Uterus (tissue), 4 donors: ENCODE data around the gene CXorf58. TPM values are rescaled to one million over a fixed set of nuclear protein-coding genes. Genes with fewer than 3 reads are reported as not detected.

Experiments used
- DNase-seq, 2 donors: peaks; one replicate each; pipeline ENCODE4 v3.0.0-alpha.2; 2019 to 2020
- H3K27ac ChIP-seq, 2 donors: fragments of 200-600 bp; sonication (generic); 1 replicate in 1 of 2; 2 replicates in 1 of 2; pipeline ENCODE4 v1.5.1; 2016 to 2018
- H3K27me3 ChIP-seq, 2 donors: fragments of 200-600 bp; sonication (generic); one replicate each; pipeline ENCODE4 v1.5.1; 2018 to 2019; ENCODE audit warnings: control low read depth in 1 of 2
- H3K36me3 ChIP-seq, 2 donors: fragments of 200-600 bp; sonication (generic); one replicate each; pipeline ENCODE4 v1.5.1; 2019; ENCODE audit warnings: control low read depth in 1 of 2
- H3K4me1 ChIP-seq, 2 donors: fragments of 200-600 bp; sonication (generic); one replicate each; pipeline ENCODE4 v1.5.1; 2018 to 2019; ENCODE audit warnings: control low read depth in 1 of 2
- H3K4me3 ChIP-seq, 2 donors: fragments of 200-600 bp; sonication (generic); 1 replicate in 1 of 2; 2 replicates in 1 of 2; pipeline ENCODE4 v1.5.1; 2018 to 2019; ENCODE audit warnings: mild to moderate bottlenecking in 1 of 2
- H3K9me3 ChIP-seq, 2 donors: fragments of 200-600 bp; sonication (generic); one replicate each; pipeline ENCODE4 v1.5.1; 2019; ENCODE audit warnings: control low read depth in 1 of 2
- POLR2A ChIP-seq, 2 donors: fragments of 450-650 bp; IDR thresholded peaks; one replicate each; pipeline ENCODE4 v1.6.1; 2016; ENCODE audit warnings: antibody characterized with exemption in 2 of 2, mild to moderate bottlenecking in 1 of 2, moderate library complexity in 1 of 2
- intact Hi-C: fragments of 100-400 bp; cut with DNase I; formaldehyde crosslinking; loops from one replicate; pipeline ENCODE4 v1.15.1; 2023; ENCODE audit warnings: low total_unique reads
- total RNA-seq, 4 donors: library from RNA; depleted of rRNA in 3 of 4; stranded (reverse); fragments of >200 nt in 3 of 4; gene quantifications; one replicate each; pipeline versions ENCODE4 v1.1.0 to v1.2.4, GENCODE V29; 2014 to 2023
- TF ChIP-seq, protein P1 (sequence below), 4 experiments: fragments of 200-600 bp in 2 of 4; fragments of 450-650 bp in 2 of 4; sonication (generic) in 2 of 4; IDR thresholded peaks; one replicate each; pipeline ENCODE4 v1.5.1; 2016 to 2019; ENCODE audit warnings: antibody characterized with exemption in 4 of 4, mild to moderate bottlenecking in 2 of 4, moderate library complexity in 1 of 4
- donor health status: DM: yes; HTN: yes; CAD: no.

Gene CXorf58
- total RNA-seq, 4 donors from 2014 or later: 0.14 to 0.29 TPM; not detected in 2

DNA sequence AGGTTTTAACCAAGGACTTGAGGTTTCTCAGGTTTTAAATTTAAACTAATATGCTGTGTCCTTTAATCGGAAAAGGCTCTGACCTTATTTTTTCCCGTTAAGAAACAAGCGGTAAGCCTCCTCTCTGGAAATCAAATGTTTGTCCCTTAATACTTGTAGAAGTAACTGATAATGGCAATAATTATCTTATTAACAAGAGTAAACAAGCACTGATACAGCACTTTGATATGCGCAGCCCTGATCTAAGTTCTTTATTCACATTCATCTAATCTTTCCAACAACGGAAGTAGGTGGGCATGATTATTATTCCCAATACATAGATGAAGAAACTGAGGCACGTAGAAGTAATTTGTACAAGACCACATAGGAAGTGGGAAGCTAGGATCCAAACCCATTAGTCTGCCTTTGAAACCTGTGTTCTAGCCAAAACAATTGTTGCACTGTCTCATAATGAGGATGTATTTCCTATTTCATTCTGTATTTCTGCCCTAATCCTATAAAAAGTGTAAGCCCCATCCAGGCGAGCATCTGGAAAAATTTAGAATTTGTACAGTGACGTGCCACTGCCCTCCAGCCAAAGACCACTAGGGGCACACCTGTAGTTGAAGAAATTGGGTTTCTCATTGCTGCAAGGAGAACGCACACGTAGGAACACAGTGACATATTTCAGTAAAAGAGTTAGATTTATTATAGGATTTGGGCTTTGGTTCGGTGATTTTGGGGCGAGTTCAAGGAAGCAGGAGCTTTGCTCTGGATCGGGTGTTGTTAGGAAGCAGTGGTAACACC is 606 bp downstream of the CXorf58 start:
- intact Hi-C loops: no loop called here

DNA sequence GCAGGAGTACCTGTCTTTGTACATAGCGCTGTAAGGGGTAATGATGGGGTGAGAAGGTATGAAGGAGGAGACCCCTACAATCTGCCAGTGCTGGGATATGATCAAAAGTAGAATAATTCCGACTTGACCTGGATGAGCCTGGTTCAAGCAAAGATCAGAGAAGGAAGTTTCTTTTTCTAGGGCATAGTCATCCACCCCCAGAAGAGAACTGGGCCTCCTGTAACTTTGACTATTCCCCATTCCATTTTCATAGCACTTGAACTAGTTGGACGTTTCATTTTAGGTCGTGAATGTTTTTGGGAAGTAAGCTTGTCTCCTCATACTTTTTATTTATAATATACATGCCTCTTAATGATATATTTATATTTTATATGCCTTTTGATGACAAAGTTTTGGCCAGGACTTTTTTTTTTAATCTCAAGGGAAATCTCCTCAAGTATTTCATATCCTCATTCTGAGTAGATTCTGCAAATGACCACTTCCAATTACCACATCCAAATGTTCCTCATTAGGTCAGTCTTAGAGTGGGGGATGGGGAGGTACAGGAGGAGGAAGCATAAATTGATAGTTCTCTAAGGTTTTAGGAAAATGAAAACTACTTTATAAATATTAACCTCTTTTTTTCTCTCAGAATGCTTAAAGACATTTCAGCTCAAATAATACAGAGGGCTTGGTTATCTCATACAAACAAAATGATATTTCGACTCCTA is 3.5 kb downstream of the CXorf58 start:
- TF ChIP-seq, protein P1, sequence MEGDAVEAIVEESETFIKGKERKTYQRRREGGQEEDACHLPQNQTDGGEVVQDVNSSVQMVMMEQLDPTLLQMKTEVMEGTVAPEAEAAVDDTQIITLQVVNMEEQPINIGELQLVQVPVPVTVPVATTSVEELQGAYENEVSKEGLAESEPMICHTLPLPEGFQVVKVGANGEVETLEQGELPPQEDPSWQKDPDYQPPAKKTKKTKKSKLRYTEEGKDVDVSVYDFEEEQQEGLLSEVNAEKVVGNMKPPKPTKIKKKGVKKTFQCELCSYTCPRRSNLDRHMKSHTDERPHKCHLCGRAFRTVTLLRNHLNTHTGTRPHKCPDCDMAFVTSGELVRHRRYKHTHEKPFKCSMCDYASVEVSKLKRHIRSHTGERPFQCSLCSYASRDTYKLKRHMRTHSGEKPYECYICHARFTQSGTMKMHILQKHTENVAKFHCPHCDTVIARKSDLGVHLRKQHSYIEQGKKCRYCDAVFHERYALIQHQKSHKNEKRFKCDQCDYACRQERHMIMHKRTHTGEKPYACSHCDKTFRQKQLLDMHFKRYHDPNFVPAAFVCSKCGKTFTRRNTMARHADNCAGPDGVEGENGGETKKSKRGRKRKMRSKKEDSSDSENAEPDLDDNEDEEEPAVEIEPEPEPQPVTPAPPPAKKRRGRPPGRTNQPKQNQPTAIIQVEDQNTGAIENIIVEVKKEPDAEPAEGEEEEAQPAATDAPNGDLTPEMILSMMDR (IDR thresholded peaks at IDR 0.05): no peak
- no peak for TF ChIP-seq POLR2A (IDR thresholded peaks at IDR 0.05)

More for the DNA sequence above, 606 bp downstream of the CXorf58 start:
- Histone ChIP-seq H3K9me3 (no peaks in the 10 kb centered on the region), H3K36me3 (no peaks in the 10 kb centered on the region), H3K4me1 (no peaks in the 10 kb centered on the region), H3K27ac (peak overlapping the region; percentile 79 to 84), H3K4me3 (peak overlapping the region in 1 of 2 donors; percentile 46), H3K27me3 (no peaks in the 10 kb centered on the region)
- TF ChIP-seq, protein P1 (IDR thresholded peaks at IDR 0.05): peak in 2 of 4 experiments; percentile 17 to 33
- no peak for TF ChIP-seq POLR2A (IDR thresholded peaks at IDR 0.05)
- DNase-seq: no peak

DNA sequence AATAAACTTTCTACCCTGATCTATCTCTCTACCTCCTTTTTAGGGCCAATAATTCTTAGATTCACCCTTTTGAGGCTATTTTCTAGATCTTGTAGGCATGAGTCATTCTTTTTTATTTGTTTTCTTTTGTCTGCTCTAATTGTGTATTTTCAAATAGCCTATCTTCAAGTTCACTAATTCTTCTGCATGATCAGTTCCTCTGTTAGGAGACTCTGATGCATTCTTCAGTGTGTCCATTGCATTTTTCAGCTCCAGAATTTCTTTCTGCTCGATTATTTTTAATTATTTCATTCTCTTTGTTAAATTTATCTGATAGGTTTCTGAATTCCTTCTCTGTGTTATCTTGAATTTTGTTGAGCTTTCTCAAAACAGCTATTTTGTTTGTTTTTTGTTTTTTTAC is 11.3 kb downstream of the CXorf58 start:
- intact Hi-C loops: loop anchor here (10.0 kb wide), 1 partner anchor 106 kb away; the partner anchor contains the start of gene KLHL15
- no peaks in the 10 kb centered on the region for H3K36me3 ChIP-seq
- no peak overlapping the region for H3K27ac ChIP-seq
- no peaks in the 10 kb centered on the region for H3K4me1 ChIP-seq
- TF ChIP-seq, protein P1 (IDR thresholded peaks at IDR 0.05): no peak
- TF ChIP-seq POLR2A (IDR thresholded peaks at IDR 0.05): no peak
- H3K4me3 ChIP-seq: no peak overlapping the region
- no peaks in the 10 kb centered on the region for H3K9me3 ChIP-seq
- no peak for DNase-seq
- H3K27me3 ChIP-seq: no peaks in the 10 kb centered on the region

More for the DNA sequence above, 3.5 kb downstream of the CXorf58 start:
- Histone ChIP-seq H3K4me1 (no peaks in the 10 kb centered on the region), H3K27me3 (no peaks in the 10 kb centered on the region), H3K27ac (no peak overlapping the region), H3K4me3 (no peak overlapping the region), H3K9me3 (no peaks in the 10 kb centered on the region), H3K36me3 (no peaks in the 10 kb centered on the region)
- intact Hi-C loops: loop anchor here (10.0 kb wide), 1 partner anchor 114 kb away; the partner anchor contains the start of gene KLHL15
- no peak for DNase-seq

DNA sequence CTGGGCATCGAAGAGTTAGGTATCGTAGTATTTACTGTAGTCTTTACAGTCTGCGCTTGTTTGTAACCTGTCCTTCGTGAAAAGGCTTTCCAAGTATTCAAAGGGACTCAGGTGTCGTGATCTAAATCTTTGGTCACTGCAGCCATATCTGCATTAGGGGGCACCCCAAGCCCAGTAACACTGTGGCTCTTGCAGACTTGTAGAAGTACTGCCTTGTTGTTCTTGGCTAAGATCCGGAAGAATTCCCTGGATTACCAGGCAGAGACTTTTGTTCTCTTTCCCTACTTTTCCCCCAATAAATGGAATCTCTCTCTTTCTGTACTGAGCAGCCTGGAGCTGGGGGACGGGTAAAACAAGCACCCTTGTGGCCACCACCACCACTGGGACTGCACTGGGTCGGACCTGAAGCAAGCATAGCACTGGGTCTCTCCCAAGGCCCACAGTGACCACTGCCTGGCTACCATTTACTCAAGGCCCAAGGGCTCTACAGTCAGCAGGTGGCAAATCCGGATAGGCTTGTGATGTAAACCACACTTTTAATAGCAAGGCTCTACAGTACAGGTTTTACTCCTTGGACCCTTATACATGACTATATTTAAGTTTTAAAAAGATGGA is 12.0 kb downstream of the CXorf58 start:
- Histone ChIP-seq H3K4me1 (no peaks in the 10 kb centered on the region), H3K36me3 (no peaks in the 10 kb centered on the region), H3K4me3 (no peak overlapping the region), H3K27ac (no peak overlapping the region), H3K27me3 (no peaks in the 10 kb centered on the region), H3K9me3 (no peaks in the 10 kb centered on the region)
- intact Hi-C loops: loop anchor here (10.0 kb wide), 1 partner anchor 105 kb away; the partner anchor contains the start of gene KLHL15
- no peak for DNase-seq
- no peak for TF ChIP-seq POLR2A (IDR thresholded peaks at IDR 0.05)
- TF ChIP-seq, protein P1 (IDR thresholded peaks at IDR 0.05): no peak
